Liver (tissue), 3 donors: ENCODE measurements around the gene HIP1.

Experiments used
- CTCF ChIP-seq: fragments of 150-350 bp; IDR thresholded peaks from 2 replicates; pipeline ENCODE4 v1.5.1; 2017; ENCODE audit warnings: improper control_type of control experiment, low read depth, low read length; ENCODE audit not compliant: missing input control
- EGR1 ChIP-seq, 2 donors: IDR thresholded peaks; 2 replicates each; pipeline ENCODE4 v1.6.1; 2016 to 2018; ENCODE audit warnings: antibody characterized with exemption in 2 of 2, low read depth in 2 of 2
- FOXA1 ChIP-seq: IDR thresholded peaks from 2 replicates; pipeline ENCODE4 v1.6.1; 2016; ENCODE audit warnings: antibody characterized with exemption
- GABPA ChIP-seq, 2 donors: IDR thresholded peaks in 1 of 2; conservative IDR thresholded peaks in 1 of 2; 2 replicates each; pipeline ENCODE4 v1.6.1; 2016; ENCODE audit warnings: antibody characterized with exemption in 2 of 2, mild to moderate bottlenecking in 1 of 2, moderate library complexity in 1 of 2
- HNF4G ChIP-seq: IDR thresholded peaks from 2 replicates; pipeline ENCODE4 v1.6.1; 2016; ENCODE audit warnings: antibody characterized with exemption
- MAX ChIP-seq: IDR thresholded peaks from 2 replicates; pipeline ENCODE4 v1.6.1; 2016; ENCODE audit warnings: antibody characterized with exemption
- NR2F2 ChIP-seq: IDR thresholded peaks from 2 replicates; pipeline ENCODE4 v1.6.1; 2016; ENCODE audit warnings: antibody characterized with exemption
- RAD21 ChIP-seq, 2 donors: IDR thresholded peaks; 2 replicates each; pipeline ENCODE4 v1.6.1; 2016; ENCODE audit warnings: antibody characterized with exemption in 2 of 2, mild to moderate bottlenecking in 2 of 2
- TAF1 ChIP-seq: conservative IDR thresholded peaks from 2 replicates; pipeline ENCODE4 v1.6.1; 2016; ENCODE audit warnings: antibody characterized with exemption, mild to moderate bottlenecking
- TF ChIP-seq, protein P1 (sequence below): IDR thresholded peaks from 2 replicates; pipeline ENCODE4 v1.6.1; 2016; ENCODE audit warnings: antibody characterized with exemption
- TF ChIP-seq, protein P2 (sequence below): IDR thresholded peaks from 2 replicates; pipeline ENCODE4 v1.6.1; 2016; ENCODE audit warnings: antibody characterized with exemption
- donor health status: healthy.
- donor health status: healthy.

- TF ChIP-seq CTCF (no peak), FOXA1 (no peak), TAF1 (no peak), NR2F2 (no peak), EGR1 (IDR thresholded peaks at IDR 0.05; ENCODE audit: low read depth in 2 of 2) (no peak), MAX (no peak), HNF4G (no peak), RAD21 (IDR thresholded peaks at IDR 0.05) (no peak), GABPA (IDR thresholded peaks at IDR 0.05 in 1 of 2, conservative IDR thresholded peaks at IDR 0.05 in 1 of 2) (no peak)
- TF ChIP-seq, protein P1, sequence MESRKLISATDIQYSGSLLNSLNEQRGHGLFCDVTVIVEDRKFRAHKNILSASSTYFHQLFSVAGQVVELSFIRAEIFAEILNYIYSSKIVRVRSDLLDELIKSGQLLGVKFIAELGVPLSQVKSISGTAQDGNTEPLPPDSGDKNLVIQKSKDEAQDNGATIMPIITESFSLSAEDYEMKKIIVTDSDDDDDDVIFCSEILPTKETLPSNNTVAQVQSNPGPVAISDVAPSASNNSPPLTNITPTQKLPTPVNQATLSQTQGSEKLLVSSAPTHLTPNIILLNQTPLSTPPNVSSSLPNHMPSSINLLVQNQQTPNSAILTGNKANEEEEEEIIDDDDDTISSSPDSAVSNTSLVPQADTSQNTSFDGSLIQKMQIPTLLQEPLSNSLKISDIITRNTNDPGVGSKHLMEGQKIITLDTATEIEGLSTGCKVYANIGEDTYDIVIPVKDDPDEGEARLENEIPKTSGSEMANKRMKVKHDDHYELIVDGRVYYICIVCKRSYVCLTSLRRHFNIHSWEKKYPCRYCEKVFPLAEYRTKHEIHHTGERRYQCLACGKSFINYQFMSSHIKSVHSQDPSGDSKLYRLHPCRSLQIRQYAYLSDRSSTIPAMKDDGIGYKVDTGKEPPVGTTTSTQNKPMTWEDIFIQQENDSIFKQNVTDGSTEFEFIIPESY: no peak
- TF ChIP-seq, protein P2, sequence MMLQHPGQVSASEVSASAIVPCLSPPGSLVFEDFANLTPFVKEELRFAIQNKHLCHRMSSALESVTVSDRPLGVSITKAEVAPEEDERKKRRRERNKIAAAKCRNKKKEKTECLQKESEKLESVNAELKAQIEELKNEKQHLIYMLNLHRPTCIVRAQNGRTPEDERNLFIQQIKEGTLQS: no peak
Observed at GRCh38 chr7:75591467-75592255, 147.1 kb downstream of the HIP1 start.
